SW 1271 (cell line): ENCODE results near the gene TAF11L2.
"Not testable (repeated sequence)": the region's sequence is repeated elsewhere in the genome, so short reads cannot be mapped to it uniquely, and the experiment has no call there.

Experiments
- DNase-seq, 2 experiments: peaks; one replicate each; lab custom pipeline; 2025; lab: John Stamatoyannopoulos, UW

The TAF11L2 gene

GRCh38 chr5:17526504-17526903, 28.5 kb downstream of the TAF11L2 start:
- not testable (repeated sequence) for DNase-seq

GRCh38 chr5:17528369-17528768, 30.3 kb downstream of the TAF11L2 start, which contains the start of gene TAF11L6:
Gene TAF11L6 (plus strand): TSS chr5:17528669.
- DNase-seq = not testable (repeated sequence)
